ENCODE results near the gene FOXA1.

FOXA1 gene

DNA sequence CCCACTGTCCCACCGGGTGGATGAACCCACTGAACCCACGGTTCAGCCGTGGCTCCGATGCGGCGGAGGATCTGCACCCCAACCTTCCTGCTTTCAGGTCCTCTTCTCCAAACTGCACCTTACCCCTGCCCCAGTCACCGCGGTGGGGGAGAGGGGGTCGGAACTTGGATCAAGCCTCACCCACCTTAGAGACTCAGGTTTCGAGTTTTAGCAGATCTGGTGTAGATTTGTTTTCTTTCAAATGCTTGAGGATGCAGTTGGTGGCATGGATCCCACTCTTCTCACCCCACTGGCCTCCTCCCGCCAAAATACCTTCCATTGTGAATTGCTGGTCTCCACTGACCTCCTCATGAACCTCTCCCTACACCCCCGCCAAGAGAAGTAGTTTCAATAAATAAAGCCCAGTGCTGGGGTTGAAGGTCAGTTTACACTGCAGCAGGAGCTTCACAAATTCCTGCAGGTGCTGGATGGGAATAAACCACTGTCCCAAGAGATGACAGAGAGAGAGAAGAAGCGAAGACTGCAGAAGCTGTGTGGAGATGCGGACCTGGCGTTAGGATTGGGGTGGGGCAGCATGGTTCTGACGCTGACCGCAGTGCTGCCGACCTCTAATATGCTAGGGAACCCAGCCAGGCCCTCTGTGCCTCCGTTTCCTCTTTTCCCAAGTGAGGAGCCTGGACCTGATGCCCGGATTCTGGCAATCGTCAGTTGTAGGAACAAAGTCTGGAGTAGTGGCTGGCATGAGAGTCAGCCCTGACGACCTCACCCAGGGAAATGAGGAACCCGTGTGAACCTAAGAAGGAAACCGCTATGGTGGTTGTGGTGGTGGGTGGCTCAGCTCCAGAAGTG lies 7.8 kb upstream of the FOXA1 start:
- DNase-seq (ENCODE audit: low read depth): no peak

DNA sequence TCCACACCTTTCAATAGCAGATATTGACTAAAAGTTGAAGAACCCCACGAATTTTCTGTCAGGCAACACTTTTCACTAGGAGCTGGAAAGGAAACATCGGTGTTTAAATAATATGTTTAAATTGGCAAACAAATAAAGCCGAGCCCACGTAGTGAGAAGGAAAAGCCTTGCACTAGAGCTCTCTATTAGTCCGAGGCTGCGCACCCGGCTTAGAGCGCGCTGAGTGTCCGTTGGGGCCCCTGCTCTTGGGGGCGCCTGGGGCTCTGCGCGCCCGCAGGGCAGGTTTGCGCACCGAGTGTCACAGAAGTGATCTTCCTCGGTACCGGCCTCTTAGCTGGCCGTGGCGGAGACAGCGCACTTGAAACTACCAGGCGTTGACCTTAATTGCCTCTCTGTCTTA lies 6.8 kb upstream of the FOXA1 start:
- no peak for DNase-seq (ENCODE audit: low read depth)

DNA sequence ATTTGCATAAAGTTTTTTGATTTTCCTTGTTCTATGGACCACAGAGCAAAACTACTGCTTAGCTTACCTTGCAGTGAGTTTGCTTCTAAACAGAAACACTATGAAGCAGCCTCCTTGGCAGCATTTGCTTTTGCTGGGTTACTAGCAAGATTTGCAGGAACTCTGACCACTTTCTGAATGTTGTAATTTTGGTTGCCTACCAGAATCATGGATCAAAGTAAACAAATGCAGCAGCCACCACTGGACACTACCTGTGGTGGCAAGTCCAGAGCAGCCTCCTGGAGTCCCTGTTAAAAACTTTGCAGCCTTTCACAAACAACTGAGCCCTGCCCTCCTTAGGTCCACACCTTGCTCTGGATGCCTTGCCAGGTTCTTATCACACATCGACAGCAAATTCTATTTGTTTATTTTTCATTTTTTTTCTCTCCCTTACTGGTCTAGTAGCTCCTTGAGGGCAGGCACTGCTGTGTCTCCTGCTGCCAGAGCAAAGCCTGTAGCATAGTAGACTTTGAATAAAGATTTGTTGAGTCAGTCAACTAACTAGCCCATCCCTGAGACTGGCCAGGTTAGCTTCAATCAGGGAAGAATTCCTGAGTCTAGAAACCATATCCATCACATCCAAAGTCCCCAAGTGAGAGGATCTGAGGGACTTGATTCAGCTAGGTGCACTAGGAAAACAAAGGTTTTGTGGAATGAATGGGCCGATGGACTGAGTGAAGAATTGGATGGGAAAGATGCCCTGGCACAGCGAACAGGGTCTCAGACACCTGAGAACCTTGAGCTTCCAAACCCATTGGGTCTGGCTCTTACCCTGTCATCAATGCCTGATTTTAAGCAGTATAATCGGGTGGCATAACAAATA lies 6.1 kb upstream of the FOXA1 start:
- DNase-seq (ENCODE audit: low read depth): no peak

DNA sequence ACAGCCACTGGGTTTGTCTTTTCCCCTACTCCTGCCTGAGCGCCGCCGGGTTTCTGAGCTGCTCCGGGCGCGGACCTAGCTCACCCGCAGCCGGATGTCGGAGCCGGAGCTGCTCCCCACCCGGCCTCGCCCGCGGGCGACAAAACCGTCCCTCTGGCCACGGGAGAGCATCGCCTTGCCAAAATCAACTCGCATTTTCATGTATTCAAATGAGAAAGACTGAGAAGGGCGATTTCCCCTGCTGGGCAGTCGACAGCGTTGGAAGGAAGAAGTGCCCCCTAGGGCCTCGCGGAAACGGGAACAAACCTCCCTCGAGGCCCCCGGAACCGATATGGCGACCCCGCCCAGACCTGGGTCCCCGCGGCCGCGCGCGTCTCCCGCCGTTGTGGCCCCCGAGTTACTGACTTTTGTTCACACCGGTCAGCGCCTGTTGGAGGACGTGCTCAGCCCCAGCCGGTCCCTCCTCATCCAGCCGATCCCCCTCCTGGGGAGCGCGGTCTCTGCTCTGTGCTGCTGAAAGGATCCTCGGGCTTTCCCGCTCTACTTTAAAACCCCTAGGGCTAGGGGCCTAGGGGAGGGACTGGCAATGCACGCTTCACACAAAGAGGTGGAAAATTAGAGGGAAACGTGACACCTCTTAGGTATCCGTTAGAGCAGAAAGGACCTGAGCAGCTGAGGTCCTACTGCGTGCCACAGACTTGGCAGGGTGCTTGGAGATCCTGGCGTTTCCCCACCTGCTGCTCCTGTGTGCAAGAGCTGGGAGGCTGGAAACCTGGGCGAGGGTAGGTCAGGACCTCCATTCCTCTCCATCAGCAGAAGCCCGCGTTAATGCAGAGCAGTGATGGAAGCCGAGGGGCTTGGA lies 4.7 kb upstream of the FOXA1 start:
- no peak for DNase-seq (ENCODE audit: low read depth)

DNA sequence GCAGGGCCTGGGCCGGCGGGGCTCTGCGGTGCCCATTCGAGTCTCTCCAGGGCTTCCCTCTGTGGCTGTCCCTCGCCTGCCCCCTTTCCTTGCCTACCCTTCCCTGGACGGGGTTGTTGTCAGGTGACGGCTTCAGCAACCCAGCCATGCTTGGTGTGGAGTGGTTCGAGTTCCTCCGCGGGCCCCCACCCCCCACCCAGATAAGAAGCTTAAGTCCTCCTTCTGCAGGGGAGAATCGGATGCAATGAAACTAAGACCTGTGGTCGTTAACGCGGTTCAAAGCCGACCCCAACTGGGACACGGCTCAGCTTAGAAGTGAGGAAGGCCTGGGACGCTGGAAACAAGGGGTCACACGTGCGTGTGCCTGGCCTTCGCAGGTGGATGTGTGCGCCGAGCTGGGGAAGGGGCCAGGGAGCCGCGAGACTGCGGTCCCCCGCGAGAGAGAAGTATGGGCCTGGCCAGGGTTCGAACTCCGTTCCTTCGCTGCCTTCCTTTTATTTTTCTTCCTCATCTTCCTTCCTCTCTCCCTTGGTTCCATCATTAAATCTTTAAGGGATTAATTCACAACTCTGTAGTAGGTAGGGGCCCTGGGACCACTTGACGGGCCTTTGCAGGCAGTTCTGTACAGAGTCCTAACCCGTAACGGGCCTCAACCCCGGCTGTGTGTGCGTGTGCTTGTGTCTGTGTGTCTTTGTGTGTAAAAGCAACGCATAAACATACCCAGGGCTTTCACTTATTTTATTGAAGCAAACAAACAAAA lies 3.9 kb upstream of the FOXA1 start:
- DNase-seq (ENCODE audit: low read depth): no peak

DNA sequence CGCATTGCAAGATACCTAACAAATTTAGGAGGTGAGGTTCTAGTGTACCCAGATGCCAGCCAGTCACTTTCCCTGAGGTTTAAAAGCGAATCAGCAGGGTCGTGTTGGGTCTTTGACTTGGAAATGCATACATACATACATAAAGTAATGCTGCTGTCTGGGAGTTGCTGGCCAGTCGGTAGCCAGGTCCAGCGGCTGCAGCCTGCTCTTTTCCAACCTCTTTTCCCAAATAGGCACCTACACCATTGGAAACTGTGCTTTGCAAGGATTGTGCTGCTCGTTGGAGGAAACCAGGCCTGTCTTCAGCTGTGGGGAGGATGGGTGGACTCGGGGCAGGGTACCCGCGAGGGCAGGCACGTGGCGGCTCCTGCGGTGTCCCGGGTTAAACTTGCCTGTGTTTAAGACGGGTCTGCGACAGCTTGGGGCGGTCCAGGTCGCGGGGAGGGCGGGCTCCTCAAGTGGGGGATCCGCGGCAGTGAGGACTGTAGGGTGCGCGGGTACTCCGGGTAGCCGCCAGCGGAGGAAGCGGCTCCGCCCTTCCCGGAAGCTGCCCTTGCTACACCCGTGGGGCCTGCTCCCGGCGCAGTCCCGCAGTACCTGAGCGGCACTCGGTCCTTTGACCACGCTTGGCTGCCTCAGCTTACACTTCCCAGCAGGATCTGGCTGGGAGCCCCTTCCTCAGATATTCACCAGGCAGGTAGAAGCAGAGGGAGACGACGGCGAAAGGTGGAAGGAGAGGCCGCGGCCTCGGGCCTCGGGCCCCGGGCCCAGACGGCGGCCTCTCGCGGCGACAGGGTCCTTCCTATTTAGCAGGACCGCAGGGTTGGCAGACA lies 3.1 kb upstream of the FOXA1 start:
- no peak for DNase-seq (ENCODE audit: low read depth)

DNA sequence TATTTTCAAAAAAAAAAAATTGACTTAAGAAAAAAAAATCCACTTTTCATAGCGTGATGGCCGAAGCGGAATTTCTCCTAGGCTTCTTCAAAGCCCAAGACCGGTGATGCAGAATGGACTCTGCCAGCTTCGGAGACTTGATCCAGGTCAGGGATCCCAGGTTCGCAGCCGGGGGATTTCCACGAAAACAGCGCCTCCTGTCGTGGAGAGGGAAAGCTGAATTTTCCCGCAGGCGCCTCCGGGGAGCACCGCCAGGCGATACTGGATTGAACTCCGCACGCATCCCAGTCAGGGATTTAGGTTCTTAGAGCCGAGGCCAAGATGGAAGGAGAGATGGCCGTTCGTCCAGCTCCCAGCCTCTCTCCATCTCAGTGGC lies 2.5 kb upstream of the FOXA1 start:
- DNase-seq (ENCODE audit: low read depth): no peak

DNA sequence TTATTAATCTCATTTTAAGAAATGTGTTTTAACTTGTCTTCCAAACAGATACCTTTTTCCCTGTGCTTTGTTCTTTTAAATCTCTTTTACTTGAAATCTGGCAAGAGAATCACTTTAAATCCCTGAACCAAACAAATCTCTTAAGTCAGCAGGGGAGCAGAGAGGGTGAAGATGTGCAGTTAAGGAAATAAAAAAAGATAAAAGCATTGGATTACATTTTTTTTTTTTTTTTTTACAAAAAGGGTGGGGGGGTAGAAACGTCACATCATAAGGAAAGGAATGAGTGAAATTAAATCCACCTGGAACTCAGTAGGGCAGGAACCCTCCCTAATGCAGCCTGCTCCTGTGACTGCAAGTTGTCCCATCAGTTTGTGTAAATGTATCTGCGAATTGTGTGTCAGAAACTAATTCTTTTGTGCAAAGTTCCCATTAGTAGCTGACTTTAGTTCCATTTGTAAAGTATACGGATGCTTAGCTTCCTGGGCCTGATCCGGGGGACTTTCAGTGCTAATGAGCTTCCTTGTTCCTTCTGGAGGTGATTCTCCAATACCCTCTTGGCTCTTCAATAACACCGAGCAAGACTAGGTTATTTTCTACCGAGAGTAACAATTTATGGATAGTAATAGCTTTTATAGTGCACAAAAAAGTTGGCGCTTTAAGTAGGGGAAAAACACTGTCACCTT lies 1.9 kb upstream of the FOXA1 start:
- DNase-seq (ENCODE audit: low read depth): no peak

DNA sequence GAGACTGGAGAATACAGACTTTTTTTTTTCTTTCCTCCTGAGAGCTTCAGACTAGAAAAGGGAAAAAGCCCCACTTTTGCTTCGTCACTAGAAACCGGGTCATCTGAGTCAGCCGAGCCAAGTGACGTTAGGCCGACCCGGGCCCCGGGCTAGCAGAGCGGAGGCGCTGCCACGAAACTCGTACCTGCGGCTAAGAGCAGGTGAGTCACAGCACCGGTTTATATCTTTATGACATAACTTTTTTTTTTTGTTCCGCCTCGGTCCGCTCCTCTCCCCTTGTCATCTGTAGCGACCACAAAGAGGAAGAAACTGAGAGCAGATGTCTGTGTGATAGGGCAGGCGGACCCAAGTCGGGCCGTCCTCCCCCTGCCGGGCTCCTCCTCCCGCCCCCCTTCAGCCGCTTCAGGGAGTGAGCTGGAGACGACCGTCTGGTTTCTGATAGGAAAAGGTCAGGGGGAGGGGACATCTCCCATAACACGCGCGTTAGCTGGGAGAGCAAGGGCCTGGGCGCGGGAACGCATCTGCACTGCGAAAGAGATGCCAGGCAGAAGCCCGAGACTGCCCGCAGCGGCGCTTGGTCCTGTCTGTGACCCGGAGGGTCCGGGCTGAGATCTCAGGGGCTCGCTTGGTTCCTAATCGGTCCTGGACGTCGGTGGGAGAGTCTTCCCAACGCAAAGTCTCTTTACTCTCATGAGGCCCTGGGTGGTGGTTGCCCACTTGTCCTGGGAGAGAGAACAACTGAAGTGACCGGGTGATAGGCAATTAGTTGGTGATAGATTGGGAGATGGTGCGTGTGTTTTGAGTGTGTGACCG lies 966 bp upstream of the FOXA1 start:
- no peak for DNase-seq (ENCODE audit: low read depth)

DNA sequence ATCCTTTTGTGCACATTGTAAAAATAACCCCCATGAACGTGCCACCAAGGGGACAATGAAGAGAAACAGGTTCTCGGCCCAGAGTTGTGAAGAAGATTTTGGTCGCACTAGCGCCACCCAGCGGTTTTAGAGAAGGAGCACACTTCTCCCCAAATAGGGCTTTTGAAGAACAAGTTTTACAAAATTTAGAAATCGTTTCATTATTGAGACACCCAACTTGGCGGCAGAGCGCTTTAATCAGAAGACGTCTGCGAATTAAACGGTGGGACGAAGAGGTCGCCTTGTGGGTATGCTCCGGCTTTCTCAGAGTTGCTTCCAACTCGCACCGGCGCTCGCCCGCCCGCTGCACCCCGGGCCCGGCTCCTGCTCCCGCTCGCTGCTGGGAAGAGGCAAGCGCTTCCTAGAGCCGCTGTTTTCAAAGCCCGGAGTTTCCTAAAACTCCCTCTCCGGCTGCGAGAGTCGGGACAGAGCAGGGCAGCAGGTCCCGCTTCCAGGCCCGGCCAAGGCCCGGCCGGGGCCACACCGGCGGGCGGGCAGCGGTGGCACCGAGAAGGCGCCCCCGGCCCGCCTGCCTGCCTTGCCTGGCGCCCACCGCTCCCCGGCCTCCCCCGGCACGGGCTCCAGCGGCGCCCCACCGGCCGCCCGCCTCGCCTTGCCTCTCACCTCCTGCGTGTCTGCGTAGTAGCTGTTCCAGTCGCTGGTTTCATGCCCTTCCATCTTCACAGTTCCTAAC lies 645 bp downstream of the FOXA1 start:
- no peak for DNase-seq (ENCODE audit: low read depth)

DNA sequence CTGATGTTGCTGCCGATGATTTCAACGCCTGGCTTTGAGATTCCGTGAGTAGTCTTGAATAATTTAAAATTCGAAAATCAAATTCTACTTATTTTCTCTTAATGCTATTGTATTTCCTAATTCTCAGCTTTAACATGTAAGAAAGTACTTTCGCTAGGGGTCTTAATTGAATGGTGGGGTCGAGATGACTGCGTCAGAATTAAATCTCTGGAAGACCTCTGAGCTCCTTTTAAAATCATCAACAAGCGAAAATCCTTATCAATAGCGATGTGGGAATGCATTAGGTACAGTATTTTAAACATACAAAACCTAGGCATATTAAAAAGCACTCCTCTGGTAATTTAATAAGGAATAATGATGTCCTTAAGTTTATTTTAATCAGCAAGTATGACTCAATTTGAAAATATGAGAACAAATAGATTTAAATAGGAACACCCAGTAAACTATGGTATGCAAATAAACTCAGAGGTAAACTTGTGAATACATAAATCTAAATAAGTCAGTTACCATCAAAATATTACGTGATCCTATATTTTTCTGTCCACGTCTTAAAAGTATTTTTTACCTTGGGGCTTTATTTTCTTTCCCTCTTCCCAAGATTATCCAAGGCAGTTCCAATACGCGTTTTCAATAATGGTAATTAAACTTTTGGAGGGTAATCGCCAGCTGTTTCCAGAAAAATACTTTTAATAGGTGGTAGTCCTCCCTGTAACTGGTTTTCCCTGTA lies 1.4 kb downstream of the FOXA1 start:
- DNase-seq (ENCODE audit: low read depth): no peak

DNA sequence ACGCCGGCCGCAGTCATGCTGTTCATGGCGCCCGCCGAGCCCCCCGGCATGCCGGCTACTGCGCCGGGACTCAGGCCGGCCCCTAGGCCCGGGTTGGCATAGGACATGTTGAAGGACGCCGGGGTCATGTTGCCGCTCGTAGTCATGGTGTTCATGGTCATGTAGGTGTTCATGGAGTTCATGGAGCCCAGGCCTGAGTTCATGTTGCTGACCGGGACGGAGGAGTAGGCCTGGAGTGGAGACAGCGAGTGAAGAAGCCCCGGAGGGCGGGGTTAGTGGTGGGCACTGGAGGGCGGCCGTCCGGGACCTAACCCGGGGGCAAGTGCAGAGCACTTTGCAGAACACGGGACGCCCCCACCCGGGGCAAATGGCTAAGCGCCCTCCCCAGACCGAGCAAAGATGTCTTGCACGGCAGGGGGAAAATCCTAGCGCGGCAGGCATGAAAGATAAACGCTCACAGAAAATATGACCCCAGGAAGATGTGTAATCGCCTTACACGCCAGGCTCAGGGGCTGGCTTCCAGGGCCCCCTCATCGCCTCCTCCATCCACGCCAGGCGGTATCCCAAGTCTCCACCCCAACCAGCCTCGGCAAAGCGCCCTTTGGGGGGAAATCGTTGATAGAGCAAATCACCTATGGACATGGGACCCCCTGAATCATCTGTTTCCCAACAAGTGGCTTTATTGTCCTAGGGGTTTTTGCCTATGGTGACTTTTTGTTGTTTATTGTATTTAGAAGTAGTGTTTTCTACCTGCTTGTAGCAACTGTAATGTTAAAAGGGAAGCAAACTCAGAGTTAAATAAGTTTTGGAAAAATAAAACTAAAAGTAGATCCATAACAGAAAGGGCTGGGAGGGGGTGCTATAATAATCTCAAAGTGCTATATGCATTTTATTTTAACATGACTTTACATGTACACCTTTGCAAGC lies 2.3 kb downstream of the FOXA1 start:
- DNase-seq (ENCODE audit: low read depth): no peak

DNA sequence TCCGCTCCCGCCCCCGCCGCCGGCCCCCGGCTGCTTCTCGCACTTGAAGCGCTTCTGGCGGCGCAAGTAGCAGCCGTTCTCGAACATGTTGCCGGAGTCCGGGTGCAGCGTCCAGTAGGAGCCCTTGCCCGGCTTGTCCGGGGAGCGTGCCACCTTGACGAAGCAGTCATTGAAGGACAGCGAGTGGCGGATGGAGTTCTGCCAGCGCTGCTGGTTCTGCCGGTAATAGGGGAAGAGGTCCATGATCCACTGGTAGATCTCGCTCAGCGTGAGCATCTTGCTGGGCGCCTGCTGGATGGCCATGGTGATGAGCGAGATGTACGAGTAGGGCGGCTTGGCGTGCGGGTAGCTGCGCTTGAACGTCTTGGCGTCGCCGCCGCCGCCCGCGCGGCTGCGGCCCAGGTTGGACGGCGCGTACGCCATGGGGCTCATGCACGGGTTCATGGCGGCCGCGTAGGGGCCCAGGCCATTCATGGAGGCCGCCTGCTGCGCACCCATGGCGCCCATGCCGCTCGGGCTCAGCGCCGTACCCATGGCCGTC lies 3.0 kb downstream of the FOXA1 start:
- no peak for DNase-seq (ENCODE audit: low read depth)

DNA sequence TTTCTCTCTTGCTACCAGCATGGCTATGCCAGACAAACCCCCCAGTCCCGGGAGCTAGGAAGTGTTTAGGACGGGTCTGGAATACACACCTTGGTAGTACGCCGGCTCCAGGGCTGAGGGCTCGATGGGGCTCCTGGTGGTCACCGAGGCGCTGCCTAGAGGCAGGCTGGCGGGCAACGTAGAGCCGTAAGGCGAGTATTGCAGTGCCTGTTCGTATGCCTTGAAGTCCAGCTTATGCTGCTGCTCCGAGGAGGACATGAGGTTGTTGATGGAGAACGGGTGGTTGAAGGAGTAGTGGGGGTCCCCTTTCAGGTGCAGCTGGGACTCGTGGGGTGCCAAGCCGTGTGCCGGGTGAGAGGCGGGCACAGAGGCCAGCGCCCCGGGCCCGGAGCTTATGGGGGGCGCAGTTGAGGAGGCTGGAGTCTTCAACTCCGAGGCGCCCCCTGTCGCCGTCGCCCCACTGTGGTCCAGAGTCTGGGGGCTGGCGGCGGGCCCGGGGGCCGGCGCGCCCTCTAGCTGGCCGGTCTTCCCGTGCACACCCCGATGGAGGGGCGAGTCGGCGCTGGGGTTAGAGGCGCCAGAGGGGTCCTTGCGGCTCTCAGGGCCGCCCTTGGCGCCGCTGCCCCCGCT lies 3.6 kb downstream of the FOXA1 start:
- no peak for DNase-seq (ENCODE audit: low read depth)

DNA sequence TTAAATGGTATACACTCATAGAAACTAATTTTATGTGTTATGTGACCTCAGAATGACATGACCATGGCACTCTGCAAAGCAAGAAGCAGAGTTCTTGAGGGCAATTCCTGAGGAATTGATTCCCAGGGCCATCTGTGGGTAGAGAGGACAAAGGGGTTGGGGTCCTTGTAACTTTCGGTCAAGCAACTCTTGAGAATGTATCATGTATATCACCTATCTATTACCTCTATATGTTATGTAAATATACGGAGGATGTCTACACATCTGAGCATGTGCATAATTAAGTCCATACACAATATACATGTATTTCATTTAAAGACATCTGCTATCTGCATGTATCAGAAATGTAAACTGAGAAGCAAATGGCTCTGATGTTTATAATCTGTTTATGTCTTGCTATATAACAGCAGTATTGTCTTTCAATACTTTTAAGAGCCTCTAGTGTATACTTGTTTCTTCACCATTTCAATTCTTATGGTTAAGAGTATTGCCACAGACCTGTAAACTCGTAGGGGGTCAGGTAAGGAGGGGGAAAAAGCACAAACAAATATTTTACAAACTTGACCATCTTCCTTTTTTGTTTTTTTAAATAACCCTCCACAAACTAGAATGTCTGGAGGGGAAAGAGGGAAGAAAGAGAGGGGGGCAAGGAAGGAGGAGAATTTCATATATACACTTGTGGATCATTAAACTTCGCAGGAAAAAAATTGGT lies 4.5 kb downstream of the FOXA1 start:
- no peak for DNase-seq (ENCODE audit: low read depth)

Data from GM04503 (cell line).